NCI-H1417 (cell line): ENCODE results near the gene RBM44.

Experiments used
- DNase-seq, 3 experiments: peaks; one replicate each; lab custom pipeline; 2025; lab: John Stamatoyannopoulos, UW

The RBM44 gene

DNA sequence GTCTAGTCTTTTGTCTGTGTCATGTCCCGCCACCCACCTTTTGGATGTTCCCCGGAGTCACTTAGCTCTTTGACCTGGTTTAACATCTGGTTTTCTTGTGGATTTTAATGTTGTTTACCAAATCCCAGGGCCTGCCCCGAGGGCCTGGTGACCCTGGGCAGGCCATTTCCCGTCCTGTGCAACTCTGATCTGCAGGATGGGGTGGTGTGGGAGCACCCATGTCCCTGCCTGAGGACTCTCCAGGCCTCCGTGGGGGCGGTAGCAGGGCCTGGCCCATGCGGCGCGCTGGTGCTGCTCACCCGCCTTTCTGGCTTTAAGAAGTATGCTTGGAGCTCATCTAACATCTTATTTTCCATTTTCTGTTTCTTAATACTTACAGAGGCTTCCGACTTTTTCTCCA, 71.5 kb downstream of the RBM44 start:
- no peak for DNase-seq

- DNase-seq = no peak
Observed at GRCh38 chr2:237870754-237871651, 72.4 kb downstream of the RBM44 start.

DNA sequence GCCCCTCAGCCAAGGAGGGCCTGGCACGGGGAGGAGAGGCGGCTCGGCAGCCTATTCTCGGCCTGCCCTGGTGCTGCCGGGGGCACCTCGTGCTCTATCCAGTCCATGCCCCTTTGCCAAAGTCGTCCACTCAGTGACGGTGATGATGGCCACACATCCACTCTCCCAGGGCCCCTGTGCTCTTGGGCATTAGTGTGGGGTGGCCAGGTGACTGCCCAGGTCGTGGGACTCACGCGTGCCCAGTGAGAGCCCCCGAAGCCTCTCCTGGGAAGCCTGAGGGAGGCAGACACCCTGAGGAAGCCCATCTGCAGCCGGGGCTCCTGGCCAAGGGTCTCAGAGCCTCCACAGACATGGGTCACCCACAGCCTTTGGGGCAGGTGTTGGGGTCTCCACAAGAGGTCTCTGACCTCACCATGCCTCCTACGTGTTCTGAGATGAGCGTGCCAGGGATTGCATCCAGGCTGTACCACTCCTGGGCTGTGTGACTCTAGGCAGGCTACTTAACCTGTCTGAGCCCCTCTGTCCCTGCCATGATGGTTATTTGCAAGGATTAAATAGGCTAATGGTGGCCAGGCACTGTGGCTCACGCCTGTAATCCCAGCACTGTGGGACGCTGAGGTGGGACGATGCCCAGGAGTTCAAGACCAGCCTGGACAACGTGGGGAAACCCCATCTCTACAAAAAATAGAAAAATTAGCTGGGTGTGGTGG, 73.8 kb downstream of the RBM44 start:
- DNase-seq = no peak

DNA sequence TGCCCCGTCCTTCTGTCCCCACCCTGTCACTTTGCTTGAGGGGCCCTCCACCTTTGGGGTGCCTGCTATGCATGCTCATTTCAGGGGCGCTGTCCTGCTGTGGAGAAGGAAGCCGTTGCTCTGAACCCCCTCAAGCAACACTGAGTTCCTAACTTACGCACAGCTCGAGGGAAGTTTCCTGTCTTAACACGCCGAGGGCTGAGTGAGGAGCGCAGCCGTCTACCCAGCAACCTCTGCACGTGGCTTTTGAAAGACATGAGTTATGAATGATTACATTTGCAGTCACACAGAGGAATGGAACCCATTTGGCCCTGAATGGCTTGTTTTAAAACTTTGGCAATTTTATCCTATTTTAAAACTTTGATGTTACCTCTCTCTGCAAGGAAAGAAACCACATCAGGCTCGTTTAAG, 74.8 kb downstream of the RBM44 start:
- DNase-seq = no peak

DNA sequence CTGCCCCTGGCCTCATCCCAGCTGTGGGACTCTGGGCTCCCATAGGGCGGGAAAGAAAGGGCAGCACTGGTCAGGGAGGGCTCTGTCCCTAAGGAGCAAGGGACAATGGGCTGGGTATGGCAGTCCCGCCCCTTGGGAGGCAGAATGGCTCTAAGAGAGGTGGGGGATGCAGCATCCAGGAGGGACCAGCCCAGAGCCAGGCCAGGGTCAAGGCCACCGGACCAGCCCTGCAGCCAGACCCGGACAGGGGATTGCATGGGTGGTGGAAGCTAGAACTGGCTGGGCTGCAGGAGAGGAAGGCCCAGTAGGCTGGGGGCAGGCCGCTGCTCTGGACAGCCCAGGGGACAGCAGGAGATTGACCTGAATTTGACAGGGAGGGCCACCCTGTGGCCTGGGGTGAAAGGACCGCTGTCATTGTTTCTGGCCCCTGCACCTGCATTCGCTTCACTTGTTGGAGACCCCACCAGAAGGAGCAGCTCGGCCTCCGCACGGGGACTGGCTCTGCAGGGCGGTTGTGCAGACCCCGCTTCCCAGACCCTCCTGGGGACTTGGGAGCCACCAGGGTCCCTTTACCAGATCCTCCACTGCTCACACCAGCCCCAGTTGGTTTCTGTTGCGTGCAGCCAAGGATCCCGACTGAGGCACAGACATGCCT, 75.4 kb downstream of the RBM44 start:
- DNase-seq = no peak

GRCh38 chr2:237874585-237875161, 76.1 kb downstream of the RBM44 start:
- DNase-seq = no peak

DNA sequence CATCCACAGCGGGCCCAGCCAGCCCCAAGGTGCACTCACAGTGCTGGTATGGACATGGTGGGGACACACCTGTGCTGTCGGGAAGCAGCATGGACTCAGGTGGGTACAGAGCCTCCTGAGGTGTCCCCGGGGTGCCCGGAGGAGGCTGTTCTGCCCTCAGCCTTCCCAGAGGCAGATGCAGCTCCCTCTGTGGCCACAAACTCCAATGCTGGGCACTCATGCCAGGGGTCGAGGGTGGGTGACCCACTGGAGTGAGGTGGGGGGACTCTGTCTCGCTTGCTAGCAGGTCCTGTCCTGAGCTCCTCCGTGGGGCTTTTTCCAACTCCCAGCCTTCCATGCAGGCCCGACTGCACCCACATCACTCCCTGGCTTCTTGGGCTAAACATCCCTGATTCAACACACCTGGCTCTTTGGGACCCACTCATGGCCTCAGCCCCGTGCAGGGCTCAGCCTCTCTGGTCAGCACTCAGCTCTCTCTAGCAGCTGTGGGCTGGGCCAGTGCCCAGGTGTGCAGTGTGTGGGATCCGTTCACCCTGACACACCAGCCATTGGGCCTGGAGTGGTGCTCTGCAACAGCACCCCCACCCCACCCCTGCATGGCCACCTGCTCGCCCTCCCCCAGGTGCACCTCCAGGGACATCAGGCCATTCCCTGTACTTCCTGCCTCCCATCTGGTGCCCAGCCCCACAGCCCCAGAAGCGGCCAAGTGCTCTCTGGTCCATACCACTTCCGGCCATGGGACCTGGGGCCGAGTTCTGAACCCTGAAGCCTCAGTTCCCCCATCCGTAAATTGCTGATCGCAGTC, 76.9 kb downstream of the RBM44 start:
- no peak for DNase-seq

GRCh38 chr2:237876061-237876526, 77.5 kb downstream of the RBM44 start:
- DNase-seq = no peak

- no peak for DNase-seq
Observed at GRCh38 chr2:237876532-237876931, 78.0 kb downstream of the RBM44 start.

DNA sequence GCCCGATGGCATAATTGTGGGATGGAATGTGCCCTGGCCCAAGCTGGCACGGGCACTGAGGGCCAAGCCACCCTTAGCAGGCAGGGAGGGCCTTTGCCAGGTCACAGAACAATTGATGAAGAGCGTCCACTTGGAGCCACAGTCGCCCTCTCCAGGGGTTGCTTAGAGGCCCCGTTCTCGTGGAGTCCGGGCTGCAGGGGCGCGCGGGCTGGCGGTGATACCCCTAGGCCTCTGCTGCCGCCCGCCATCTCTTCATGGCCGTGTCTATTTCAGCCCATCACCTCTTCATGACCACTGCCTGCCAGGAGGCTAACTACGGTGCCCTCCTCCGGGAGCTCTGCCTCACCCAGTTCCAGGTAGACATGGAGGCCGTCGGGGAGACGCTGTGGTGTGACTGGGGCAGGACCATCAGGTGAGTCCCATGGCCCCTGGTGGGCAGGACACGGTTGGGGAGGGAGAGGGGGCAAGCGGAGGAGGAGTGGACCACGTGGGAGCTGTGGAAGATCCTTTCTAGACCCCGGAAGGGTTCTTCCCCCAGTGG, 78.4 kb downstream of the RBM44 start:
- no peak for DNase-seq

DNA sequence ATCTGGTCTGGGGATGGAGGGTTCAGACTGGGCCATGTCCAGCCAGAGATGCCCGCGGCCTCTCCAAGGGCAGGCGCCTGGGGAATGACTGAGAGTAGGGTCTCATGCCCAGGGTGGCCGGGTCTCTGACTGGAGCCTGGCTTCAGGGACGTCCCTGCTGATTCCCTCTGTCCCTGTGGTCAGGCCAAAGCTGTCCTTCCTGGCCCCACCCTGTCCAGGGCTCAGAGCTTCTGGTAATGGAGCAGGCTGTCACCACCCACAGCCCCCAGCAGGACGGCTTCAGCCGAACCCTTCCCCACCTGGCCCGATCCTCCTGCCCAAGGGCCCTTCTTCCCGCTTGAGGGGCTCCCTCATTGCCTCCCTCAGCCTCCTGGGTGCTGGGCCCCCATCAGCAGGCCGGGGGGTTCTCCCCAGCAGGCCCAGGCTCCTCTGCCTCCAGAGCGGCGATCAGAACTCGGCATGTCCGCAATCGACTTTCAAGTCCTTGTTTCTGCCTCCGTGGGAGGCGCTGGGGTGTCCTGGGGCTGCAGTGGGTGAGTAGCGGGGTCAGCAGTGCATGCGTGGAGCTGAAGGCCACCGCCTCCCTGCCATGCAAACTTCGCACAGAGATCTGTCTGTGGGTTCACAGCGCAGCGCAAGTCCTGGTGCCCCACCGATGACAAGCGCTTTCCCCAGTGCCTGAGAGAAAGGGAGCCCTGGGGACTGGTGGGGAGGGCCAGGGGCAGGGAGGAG, 79.2 kb downstream of the RBM44 start:
- DNase-seq = no peak

DNA sequence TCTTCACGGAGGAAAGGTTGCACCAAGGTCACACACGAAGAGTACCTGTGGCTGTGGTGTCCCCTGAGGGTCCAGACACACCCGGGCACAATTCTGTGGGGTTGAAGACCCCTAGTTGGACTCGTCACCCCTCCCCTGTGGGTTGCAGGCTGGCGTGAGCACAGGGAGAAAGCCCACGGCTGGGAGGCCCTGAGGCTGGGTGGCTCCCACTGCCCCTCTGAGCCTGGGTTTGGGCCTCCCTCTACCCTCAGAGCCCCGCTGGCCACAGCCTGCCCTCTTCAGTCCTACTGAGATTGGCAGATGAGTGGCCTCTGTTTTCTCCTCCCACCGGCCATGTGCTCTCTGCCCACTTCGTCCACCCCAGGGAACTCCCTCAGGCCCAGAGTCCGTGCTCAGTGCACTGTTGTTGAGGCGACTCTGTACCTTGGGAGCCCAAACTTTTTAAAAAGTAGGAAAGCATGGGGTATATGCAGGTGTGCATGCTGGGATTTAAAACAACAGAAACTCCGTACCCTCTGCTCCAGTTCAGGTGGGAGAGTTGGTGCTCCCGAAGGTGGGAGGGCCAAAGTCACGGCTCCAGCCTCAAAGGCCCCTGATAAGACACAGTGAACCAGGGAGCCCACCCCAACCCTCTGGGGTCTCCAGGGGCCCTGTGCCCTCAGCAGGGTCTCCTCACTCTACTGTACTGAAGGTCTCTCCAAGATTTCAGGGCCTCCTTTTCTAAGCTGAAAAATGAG, 79.9 kb downstream of the RBM44 start:
- DNase-seq = no peak

- peak in 2 of 3 experiments; percentile 63 to 85 for DNase-seq
Observed at GRCh38 chr2:237879058-237879430, 80.5 kb downstream of the RBM44 start.

- DNase-seq = no peak
Observed at GRCh38 chr2:237879991-237880560, 81.5 kb downstream of the RBM44 start.

DNA sequence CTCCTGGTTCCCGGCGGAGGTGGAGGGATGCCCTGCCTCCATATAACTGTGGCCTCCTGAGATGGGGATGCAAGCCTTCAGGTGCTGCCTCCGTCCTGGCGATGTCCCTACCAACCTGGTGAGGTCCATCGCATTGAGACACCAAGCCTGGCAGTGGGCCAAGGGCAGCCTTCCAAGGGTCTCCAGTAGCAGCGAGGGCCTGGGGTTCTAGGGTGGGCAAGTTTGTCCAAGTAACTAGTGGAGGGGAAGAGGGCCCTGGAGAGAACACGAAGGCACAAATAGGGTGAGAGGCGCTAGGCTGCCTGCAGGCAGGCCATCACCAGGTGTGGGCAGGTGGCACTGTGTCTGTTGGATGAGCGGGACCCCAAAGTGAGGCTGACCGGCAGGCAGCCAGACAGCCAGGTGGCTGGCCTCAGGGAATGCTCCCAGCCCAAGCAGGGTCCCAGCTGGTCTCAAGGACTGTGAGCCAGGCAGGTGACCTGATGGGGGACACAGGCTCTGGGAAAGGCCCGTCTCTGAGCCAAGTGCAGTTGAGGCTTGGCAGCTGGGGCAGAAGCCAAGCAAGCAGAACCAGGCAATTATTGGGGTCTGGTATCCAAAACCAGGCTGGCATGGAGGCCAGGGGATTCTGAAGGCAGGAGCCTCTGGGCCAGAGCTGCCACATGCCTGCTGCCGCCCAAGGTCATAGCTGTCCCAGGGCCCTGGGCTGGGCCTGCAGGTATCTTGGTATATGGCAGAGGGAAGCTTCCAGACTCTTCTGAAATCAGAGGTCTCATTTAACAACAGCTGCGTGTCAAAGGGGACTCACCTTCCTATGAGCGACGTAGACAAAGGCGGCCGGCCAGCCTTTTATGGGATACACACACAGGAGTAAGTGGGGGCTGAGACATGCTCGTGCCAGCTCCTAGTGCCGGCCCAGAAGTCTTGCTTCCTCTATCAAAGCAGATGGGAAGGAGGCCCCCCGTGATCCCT, 84.2 kb downstream of the RBM44 start:
- no peak for DNase-seq

DNA sequence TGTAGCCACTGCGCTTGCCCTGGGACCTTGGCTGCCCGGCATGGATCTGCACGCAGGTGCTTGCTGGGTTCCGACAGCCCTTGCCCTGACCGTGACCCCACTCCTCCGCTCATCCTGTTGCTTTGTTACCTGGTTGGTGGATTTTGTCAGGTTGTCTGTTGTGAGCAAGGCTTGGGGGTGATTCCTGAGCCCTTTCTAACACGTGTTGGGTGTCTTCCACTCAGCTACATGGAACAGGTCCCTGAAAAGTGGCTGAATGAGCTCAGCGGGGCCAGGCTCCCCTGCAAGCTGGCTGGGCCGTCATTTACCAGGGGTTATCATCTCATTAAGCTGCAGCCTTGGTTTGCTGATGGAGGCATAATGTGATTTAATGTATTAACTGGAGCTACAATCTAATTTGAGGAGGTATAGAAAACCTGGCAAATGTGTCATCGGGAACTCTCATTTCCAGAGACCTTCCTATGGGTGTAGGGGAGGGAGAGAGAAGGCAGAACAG, 85.4 kb downstream of the RBM44 start:
- peak in 1 of 3 experiments; percentile 11 for DNase-seq

DNA sequence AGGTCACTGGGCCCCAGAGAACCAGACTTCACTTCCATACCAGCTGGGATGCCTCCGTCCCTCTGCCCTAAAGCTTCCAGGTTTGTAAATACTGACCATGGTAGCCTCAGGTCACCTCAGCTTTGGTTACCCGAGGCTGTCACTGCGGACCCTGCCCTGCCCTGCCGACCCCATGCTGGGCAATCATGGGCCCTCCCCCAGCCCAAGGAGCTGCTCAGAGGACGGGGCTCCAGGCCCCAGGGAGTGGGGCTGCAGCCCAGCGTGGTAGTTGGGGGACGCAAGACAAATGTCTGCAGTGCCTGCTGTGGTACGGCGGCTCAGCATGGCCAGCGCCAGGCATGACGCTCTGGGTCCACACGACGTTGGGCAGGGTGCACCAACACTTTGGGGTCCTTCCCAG, 86.1 kb downstream of the RBM44 start:
- DNase-seq = no peak
